Activated T-cell treated with anti-CD3 and anti-CD28 coated beads, Interleukin-2, amount 50 U/mL, for 72 hours (primary cell): Measurements from ENCODE around the gene CDYL. TPM values are rescaled to one million over a fixed set of nuclear protein-coding genes. Genes with fewer than 3 reads are reported as not detected.

Experiments
- ATAC-seq, 2 donors: fragments of 150-1000 bp; cut with Tn5 transposase; replicated peaks in 1 of 2; 2 replicates each; pipeline ENCODE4 v1.10.0; 2021; ENCODE audit warnings: moderate library complexity in 2 of 2, mild to moderate bottlenecking in 1 of 2
- DNase-seq, 2 donors: peaks; one replicate each; pipeline ENCODE4 v3.0.0; 2021 to 2022; ENCODE audit warnings: mixed read lengths in 1 of 2
- H3K27ac Mint-ChIP-seq: one replicate; pipeline ENCODE4 v1.8.0; 2022; ENCODE audit warnings: mild to moderate bottlenecking, moderate library complexity, mixed read lengths
- H3K27me3 Mint-ChIP-seq: one replicate; pipeline ENCODE4 v1.8.0; 2022; ENCODE audit warnings: low read depth, mixed read lengths
- H3K36me3 Mint-ChIP-seq, 2 donors: one replicate each; pipeline ENCODE4 v1.8.0; 2022; ENCODE audit warnings: mixed read lengths in 2 of 2, mild to moderate bottlenecking in 1 of 2; ENCODE audit not compliant: insufficient read depth in 2 of 2
- H3K4me1 Mint-ChIP-seq: one replicate; pipeline ENCODE4 v1.8.0; 2022; ENCODE audit warnings: low read depth, mixed read lengths
- H3K4me3 Mint-ChIP-seq, 2 donors: one replicate each; pipeline ENCODE4 v1.8.0; 2022; ENCODE audit warnings: mild to moderate bottlenecking in 2 of 2, mixed read lengths in 2 of 2, moderate library complexity in 2 of 2
- H3K9me3 Mint-ChIP-seq, 2 donors: one replicate each; pipeline ENCODE4 v1.8.0; 2022; ENCODE audit warnings: mixed read lengths in 2 of 2
- total RNA-seq, 2 donors: library from RNA; stranded (reverse); gene quantifications; one replicate each; pipeline ENCODE4 v1.2.3, GENCODE V29; 2022

The CDYL gene
- total RNA-seq, 2 donors from 2014 or later = 39.2 to 40.8 TPM

DNA sequence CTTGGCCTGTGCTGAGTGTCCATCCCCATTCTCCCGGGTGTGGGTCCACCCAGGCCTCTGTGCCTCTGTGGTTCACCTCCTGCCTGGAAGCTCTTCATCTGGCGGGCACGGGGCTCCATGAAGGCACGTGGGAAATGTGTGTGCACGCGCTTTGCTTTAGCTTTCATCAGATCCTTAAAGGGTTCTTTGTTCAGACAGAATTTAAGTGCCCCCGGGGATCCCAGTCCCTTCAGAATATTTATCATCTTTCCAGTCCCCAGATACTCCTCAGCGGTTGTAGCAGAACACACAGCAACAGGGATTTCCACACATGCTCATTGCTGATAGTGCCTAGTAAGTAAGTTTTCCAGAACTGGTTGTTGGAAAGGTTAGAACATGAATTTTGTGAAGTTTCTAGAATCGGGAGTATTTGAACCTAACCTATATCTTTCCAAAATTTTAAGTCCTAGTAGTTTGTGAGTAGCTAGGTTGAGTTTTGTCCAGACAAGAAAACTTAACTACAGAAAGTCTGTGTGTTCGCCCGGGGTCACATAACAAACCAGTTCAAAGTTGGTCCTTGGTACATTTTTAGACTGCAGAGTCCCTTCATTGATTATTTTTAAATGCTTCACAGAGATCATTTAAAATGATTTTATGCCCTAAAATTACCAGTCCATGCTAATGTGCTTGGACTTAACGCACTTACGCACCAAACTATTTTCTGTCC is 159.9 kb downstream of the CDYL start:
- no peak for ATAC-seq
- H3K4me1 Mint-ChIP-seq = peaks cover 62% of the 10 kb centered on the region
- no peak overlapping the region for H3K27ac Mint-ChIP-seq
- no peaks in the 10 kb centered on the region for H3K27me3 Mint-ChIP-seq
- peak overlapping the region in 1 of 2 donors; percentile 53 for H3K4me3 Mint-ChIP-seq
- no peaks in the 10 kb centered on the region for H3K9me3 Mint-ChIP-seq
- no peak for DNase-seq
- peaks cover 0 to 5% of the 10 kb centered on the region in 2 donors for H3K36me3 Mint-ChIP-seq

DNA sequence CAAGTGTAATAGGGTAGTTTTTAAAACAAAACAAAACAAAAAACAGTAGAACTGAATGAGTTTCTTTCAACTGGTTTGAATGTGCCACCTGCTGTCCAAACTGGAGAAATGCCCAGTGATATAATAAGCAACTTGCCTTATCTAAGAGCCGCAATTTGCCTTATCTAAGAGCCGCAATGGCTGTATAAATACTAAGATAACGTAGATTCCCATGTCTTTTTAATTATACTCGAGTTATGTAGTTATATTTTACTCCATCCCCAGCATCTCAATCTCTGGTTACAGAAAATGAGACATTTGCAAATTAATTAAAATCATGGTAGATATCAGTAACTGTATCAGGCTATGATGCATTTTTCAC is 160.5 kb downstream of the CDYL start:
- DNase-seq (no peak), ATAC-seq (no peak)
- peak overlapping the region in 1 of 2 donors; percentile 53 for H3K4me3 Mint-ChIP-seq
- peaks cover 0 to 5% of the 10 kb centered on the region in 2 donors for H3K36me3 Mint-ChIP-seq
- H3K27ac Mint-ChIP-seq = no peak overlapping the region
- H3K9me3 Mint-ChIP-seq = no peaks in the 10 kb centered on the region
- H3K27me3 Mint-ChIP-seq = no peaks in the 10 kb centered on the region
- peaks cover 67% of the 10 kb centered on the region for H3K4me1 Mint-ChIP-seq

DNA sequence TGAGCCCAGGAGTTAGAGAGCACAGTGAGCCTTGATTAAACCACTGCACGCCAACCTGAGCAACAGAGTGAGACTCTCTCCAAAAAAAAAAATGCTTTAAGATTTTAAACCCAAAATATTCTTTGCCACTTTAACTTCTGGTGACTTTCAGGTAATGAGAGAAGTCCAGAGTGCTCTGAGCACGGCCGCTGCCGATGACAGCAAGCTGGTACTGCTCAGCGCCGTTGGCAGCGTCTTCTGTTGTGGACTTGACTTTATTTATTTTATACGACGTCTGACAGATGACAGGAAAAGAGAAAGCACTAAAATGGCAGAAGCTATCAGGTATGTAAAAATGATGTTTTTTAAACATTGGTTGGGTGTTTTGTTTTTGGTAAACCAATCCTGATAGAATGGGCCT is 161.2 kb downstream of the CDYL start:
- no peak overlapping the region for H3K4me3 Mint-ChIP-seq
- peaks cover 75% of the 10 kb centered on the region for H3K4me1 Mint-ChIP-seq
- no peaks in the 10 kb centered on the region for H3K9me3 Mint-ChIP-seq
- ATAC-seq = no peak
- H3K36me3 Mint-ChIP-seq = peaks cover 0 to 5% of the 10 kb centered on the region in 2 donors
- H3K27ac Mint-ChIP-seq = no peak overlapping the region
- H3K27me3 Mint-ChIP-seq = no peaks in the 10 kb centered on the region
- DNase-seq = no peak

GRCh38 chr6:4939241-4939640 is 163.0 kb downstream of the CDYL start:
- no peaks in the 10 kb centered on the region for H3K27me3 Mint-ChIP-seq
- peaks cover 2 to 7% of the 10 kb centered on the region in 2 donors for H3K36me3 Mint-ChIP-seq
- peak overlapping the region; percentile 20 to 32 for H3K4me3 Mint-ChIP-seq
- ATAC-seq (peak; percentile 45 to 55), DNase-seq (peak; percentile 35 to 38)
- no peaks in the 10 kb centered on the region for H3K9me3 Mint-ChIP-seq
- H3K4me1 Mint-ChIP-seq = peaks cover 83% of the 10 kb centered on the region
- H3K27ac Mint-ChIP-seq = no peak overlapping the region

DNA sequence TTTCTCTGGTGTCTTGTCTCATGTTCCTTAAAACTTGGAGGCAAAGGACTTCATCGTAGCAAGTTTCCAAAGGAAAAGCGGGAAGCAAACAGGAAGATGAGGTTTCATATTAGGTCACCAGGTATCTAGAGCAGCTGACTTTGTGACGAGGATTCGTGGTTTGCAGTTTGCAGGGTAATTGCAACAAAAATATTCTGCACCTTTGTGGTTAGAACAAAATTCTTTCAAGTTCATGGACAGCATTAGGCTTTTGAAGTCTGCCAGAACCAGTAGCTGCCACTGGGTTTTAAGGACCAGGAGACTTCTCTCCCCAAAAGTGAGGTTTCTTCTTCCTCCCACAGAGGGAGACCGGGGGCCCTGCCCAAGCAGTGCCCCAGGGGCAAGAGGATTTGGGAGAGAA is 164.2 kb downstream of the CDYL start:
- ATAC-seq = no peak
- Mint-ChIP-seq H3K9me3 (no peaks in the 10 kb centered on the region), H3K27ac (no peak overlapping the region), H3K4me3 (peak overlapping the region in 1 of 2 donors; percentile 32), H3K27me3 (no peaks in the 10 kb centered on the region), H3K36me3 (peaks cover 2 to 7% of the 10 kb centered on the region in 2 donors), H3K4me1 (peaks cover 71% of the 10 kb centered on the region)
- no peak for DNase-seq

DNA sequence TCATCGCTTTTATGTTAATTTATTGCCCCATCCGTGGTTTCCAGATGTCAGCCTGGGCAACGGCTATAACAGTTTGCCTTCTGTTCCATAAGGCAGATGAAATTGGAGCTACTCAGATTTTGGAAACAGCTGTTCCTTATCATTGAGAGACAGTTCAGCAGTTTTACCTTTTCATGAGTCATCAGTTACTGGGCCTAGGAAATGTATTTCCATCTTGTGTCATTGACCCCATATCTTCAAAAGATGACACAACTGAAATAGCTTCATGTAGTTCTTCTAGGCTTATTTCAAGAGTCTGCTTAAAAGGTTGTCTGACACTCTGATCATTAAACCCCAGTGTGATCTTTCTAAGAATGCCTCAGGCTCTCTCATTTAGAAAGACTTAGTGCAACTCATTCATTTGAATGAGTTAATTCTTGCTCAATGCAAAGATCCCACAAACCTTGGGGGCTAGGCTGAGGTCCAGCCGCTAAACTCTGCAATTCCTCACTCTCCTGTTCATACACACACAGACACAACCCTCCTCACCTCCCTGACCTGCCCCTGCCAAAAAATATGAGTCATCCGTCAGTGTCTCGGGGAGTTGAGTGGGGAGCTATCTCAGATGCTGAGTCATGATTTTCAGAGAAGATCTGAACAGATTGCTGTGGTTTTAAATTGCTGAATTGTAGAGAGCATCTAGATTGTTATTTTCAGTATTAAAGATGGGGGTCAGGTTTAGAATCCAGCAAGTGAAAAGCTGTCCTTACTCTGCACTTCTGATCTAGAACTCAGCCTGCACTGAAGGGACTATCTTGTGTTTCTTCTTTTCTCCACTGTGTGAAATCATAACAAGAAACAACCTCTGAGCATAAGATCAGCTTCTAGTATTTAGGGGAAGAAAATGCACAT is 165.8 kb downstream of the CDYL start:
- ATAC-seq = peak; percentile 87 to 90
- Mint-ChIP-seq H3K27ac (peak overlapping the region; percentile 78), H3K4me3 (peak overlapping the region; percentile 42 to 61), H3K9me3 (no peaks in the 10 kb centered on the region), H3K36me3 (peaks cover 2 to 7% of the 10 kb centered on the region in 2 donors), H3K27me3 (no peaks in the 10 kb centered on the region), H3K4me1 (peaks cover 58% of the 10 kb centered on the region)
- peak; percentile 74 to 75 for DNase-seq

- no peaks in the 10 kb centered on the region for H3K9me3 Mint-ChIP-seq
- no peak overlapping the region for H3K27ac Mint-ChIP-seq
- DNase-seq (no peak), ATAC-seq (no peak)
- peak overlapping the region; percentile 33 to 42 for H3K4me3 Mint-ChIP-seq
- H3K27me3 Mint-ChIP-seq = no peaks in the 10 kb centered on the region
- peaks cover 2 to 7% of the 10 kb centered on the region in 2 donors for H3K36me3 Mint-ChIP-seq
- H3K4me1 Mint-ChIP-seq = peaks cover 58% of the 10 kb centered on the region
Measured at GRCh38 chr6:4942673-4943009, 166.4 kb downstream of the CDYL start.

GRCh38 chr6:4943716-4944115 is 167.5 kb downstream of the CDYL start:
- Mint-ChIP-seq H3K4me3 (peak overlapping the region in 1 of 2 donors; percentile 3), H3K27me3 (no peaks in the 10 kb centered on the region), H3K4me1 (peaks cover 56% of the 10 kb centered on the region), H3K9me3 (no peaks in the 10 kb centered on the region), H3K36me3 (peaks cover 2 to 4% of the 10 kb centered on the region in 2 donors), H3K27ac (peak overlapping the region; percentile 21)
- no peak for DNase-seq
- ATAC-seq = no peak

DNA sequence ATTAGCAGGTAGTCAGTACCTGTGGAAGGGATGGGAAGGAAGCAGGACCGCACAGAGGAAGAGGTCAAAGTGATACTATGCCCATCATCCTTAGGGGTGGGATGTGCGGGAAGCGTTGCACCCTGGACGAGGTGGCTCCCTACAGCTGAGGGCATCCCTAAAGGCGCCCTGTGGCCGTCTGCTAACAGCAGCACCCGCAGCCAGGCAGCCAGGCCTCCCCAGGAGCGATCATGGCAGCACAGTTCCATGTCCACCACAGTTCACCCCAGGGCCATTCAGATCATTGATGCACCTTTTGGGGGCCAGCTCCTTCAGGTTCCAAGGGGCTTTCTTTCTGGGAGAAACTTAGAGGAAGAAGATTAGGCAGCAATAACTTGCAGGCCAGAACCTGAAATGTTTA is 168.1 kb downstream of the CDYL start:
- DNase-seq = no peak
- Mint-ChIP-seq H3K27ac (peak overlapping the region; percentile 21), H3K4me1 (peaks cover 50% of the 10 kb centered on the region), H3K4me3 (no peak overlapping the region), H3K9me3 (no peaks in the 10 kb centered on the region), H3K36me3 (peaks cover 2% of the 10 kb centered on the region in 2 donors), H3K27me3 (no peaks in the 10 kb centered on the region)
- no peak for ATAC-seq

DNA sequence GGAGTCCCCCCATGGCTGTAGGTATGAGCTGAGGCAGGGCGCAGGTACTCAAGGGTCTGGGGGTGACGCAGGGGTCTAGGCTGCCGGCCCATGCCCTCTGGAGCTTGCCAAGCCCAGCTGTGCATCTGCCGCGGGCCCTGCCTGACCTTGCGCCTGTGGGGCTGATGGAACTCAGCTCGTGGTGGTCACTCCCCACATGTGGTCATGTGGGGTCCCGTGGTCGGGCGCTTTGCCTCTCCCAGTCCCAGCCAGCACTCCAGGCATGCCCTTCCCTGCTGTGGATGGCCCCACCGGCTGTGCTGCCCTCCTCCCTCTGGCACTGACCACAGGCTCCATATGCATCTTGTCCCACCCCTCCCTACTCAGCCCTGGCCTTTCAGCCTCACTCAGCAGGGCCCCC is 170.3 kb downstream of the CDYL start:
- no peaks in the 10 kb centered on the region for H3K9me3 Mint-ChIP-seq
- ATAC-seq (no peak), DNase-seq (no peak)
- peaks cover 28% of the 10 kb centered on the region for H3K4me1 Mint-ChIP-seq
- H3K27ac Mint-ChIP-seq = no peak overlapping the region
- no peaks in the 10 kb centered on the region for H3K27me3 Mint-ChIP-seq
- H3K4me3 Mint-ChIP-seq = no peak overlapping the region
- H3K36me3 Mint-ChIP-seq = peaks cover 2% of the 10 kb centered on the region in 2 donors

DNA sequence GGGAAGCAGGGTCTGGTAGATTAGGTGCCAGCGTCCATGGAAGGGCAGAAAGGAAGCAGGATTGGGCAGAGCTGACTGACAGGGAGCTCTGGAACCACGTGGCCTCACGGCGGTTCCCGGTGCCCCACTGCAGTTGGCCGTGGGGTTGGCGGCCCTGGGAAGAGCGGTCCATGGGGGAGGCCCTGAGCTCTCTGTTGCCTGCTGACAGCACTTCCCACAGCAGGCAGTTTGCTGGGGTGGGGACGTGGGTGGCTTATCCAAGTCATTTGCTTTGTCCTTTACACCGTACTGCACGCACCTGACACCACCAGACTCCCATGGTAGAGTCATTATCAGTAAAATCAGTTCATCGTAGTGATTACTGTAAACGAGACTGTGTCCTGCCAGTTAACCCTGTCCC is 171.5 kb downstream of the CDYL start:
- no peak for ATAC-seq

DNA sequence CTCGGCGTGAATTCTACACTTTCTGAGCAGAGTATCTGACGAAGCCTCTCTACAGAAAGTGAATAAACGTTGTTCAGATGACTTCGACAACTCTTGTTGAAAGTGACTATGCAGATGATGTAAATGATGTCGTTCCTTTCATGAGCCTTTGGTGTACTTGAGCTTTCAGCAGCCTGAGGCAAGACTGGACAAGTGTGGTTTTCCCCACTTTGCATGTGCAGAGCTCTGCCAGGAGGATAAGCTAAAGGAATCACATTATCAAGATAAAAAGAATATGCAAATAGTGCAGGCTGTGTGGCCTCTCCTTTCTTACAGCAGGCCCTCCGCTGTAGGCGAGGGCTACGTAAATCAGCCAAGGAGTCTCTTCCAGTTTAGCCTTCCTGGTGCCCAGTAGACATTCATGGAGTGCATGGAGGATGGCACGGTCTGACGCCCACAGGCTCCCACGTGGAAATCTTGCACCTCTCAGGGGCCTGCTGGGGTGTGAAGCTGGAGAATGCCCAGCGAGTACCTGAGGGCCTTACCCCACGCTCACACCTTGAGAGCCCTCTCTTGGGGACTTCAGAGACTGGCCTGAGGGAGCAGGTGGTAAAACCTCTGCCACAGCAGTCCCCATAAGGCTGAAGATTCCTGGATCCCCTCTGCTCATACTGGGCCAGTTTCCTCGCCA is 172.7 kb downstream of the CDYL start:
- H3K27ac Mint-ChIP-seq = no peak overlapping the region
- no peak for ATAC-seq
- no peak overlapping the region for H3K4me3 Mint-ChIP-seq
- H3K4me1 Mint-ChIP-seq = peaks cover 4% of the 10 kb centered on the region
- no peaks in the 10 kb centered on the region for H3K9me3 Mint-ChIP-seq
- H3K27me3 Mint-ChIP-seq = no peaks in the 10 kb centered on the region
- DNase-seq = no peak
- H3K36me3 Mint-ChIP-seq = peaks cover 2 to 4% of the 10 kb centered on the region in 2 donors

More for the DNA sequence above, 171.5 kb downstream of the CDYL start:
- no peak overlapping the region for H3K4me3 Mint-ChIP-seq
- H3K27me3 Mint-ChIP-seq = no peaks in the 10 kb centered on the region
- H3K9me3 Mint-ChIP-seq = no peaks in the 10 kb centered on the region
- no peak overlapping the region for H3K27ac Mint-ChIP-seq
- no peak for DNase-seq
- peaks cover 2 to 3% of the 10 kb centered on the region in 2 donors for H3K36me3 Mint-ChIP-seq
- H3K4me1 Mint-ChIP-seq = peaks cover 16% of the 10 kb centered on the region

- no peaks in the 10 kb centered on the region for H3K9me3 Mint-ChIP-seq
- no peak overlapping the region for H3K27ac Mint-ChIP-seq
- no peak overlapping the region for H3K4me3 Mint-ChIP-seq
- H3K4me1 Mint-ChIP-seq = no peaks in the 10 kb centered on the region
- no peak for DNase-seq
- no peak for ATAC-seq
- no peaks in the 10 kb centered on the region for H3K27me3 Mint-ChIP-seq
- peaks cover 0 to 2% of the 10 kb centered on the region in 2 donors for H3K36me3 Mint-ChIP-seq
Measured at GRCh38 chr6:4950076-4950475, 173.9 kb downstream of the CDYL start.
